PFSK-1 (cell line): ENCODE results near the gene KIN. TPM values are rescaled to one million over a fixed set of nuclear protein-coding genes. Genes with fewer than 3 reads are reported as not detected.

Experiments
- FOXP2 ChIP-seq: optimal IDR thresholded peaks from 2 replicates; pipeline ENCODE3; 2011; ENCODE audit warnings: borderline replicate concordance, control low read depth, inconsistent platforms; ENCODE audit not compliant: insufficient read depth; ENCODE audit errors: extremely low read length, extremely low read depth
- POLR2AphosphoS5 ChIP-seq: IDR thresholded peaks from 2 replicates; pipeline ENCODE4 v1.6.1; 2012; ENCODE audit warnings: low read depth, mild to moderate bottlenecking, control low read depth, low read length, moderate library complexity
- REST ChIP-seq, 2 experiments: IDR thresholded peaks; 2 replicates each; pipeline versions ENCODE4 v1.6.1 to v1.8.0; 2011 to 2012; ENCODE audit warnings: low read depth in 2 of 2, low read length in 2 of 2, control low read depth in 1 of 2, inconsistent platforms in 1 of 2, mild to moderate bottlenecking in 1 of 2, moderate library complexity in 1 of 2; ENCODE audit not compliant: insufficient read depth in 1 of 2
- SIN3A ChIP-seq: IDR thresholded peaks from 2 replicates; pipeline ENCODE4 v1.6.1; 2012; ENCODE audit warnings: mild to moderate bottlenecking, low read length, moderate library complexity, borderline replicate concordance; ENCODE audit not compliant: insufficient read depth
- TAF1 ChIP-seq: IDR thresholded peaks from 2 replicates; pipeline ENCODE4 v1.6.1; 2012; ENCODE audit warnings: low read length, control low read depth, borderline replicate concordance; ENCODE audit not compliant: insufficient read depth
- polyA plus RNA-seq: library from polyadenylated mRNA; unstranded; fragments of >200 nt; gene quantifications from one replicate; pipeline ENCODE4 v1.2.1, GENCODE V29; 2012; ENCODE audit warnings: low read depth, missing spikeins; ENCODE audit not compliant: insufficient read length

Gene KIN
- 3.9 TPM for polyA plus RNA-seq

- TF ChIP-seq FOXP2: peak; percentile 46
- TF ChIP-seq SIN3A: peak; percentile 66; the same call in 1 of the 2 replicates
- no peak for TF ChIP-seq REST (IDR thresholded peaks at IDR 0.05; ENCODE audit: insufficient read depth in 1 of 2, low read depth in 2 of 2, low read length in 2 of 2)
- TF ChIP-seq POLR2AphosphoS5: peak; percentile 85
- TF ChIP-seq TAF1: peak; percentile 77; the same call in 1 of the 2 replicates
These were observed at the start of gene KIN, which contains the start of gene ATP5F1C for GRCh38 chr10:7787857-7788638. Gene KIN (minus strand): TSS chr10:7787993. CDS start chr10:7787933, 60 bp downstream. Gene ATP5F1C (plus strand): TSS chr10:7788177. CDS start chr10:7788208, 31 bp downstream.

GRCh38 chr10:7836571-7836970 is 48.8 kb upstream of the KIN start:
- no peak for TF ChIP-seq REST (IDR thresholded peaks at IDR 0.05; ENCODE audit: insufficient read depth in 1 of 2, low read depth in 2 of 2, low read length in 2 of 2)
- no peak for TF ChIP-seq POLR2AphosphoS5
- TF ChIP-seq SIN3A: no peak
- TF ChIP-seq TAF1: no peak
- TF ChIP-seq FOXP2: no peak

GRCh38 chr10:7834262-7834661 is 46.5 kb upstream of the KIN start:
- TF ChIP-seq POLR2AphosphoS5 (no peak), FOXP2 (no peak), SIN3A (no peak), REST (IDR thresholded peaks at IDR 0.05; ENCODE audit: insufficient read depth in 1 of 2, low read depth in 2 of 2, low read length in 2 of 2) (no peak), TAF1 (no peak)

- TF ChIP-seq TAF1 (no peak), POLR2AphosphoS5 (no peak), SIN3A (no peak), REST (IDR thresholded peaks at IDR 0.05; ENCODE audit: insufficient read depth in 1 of 2, low read depth in 2 of 2, low read length in 2 of 2) (no peak), FOXP2 (no peak)
These were observed 45.4 kb upstream of the KIN start for GRCh38 chr10:7833210-7833609.
